Fibroblast of lung (primary cell): ENCODE results near the gene AMMECR1. TPM values are rescaled to one million over a fixed set of nuclear protein-coding genes. Genes with fewer than 3 reads are reported as not detected.

Source experiments
- DNase-seq, 2 donors: peaks; one replicate each; pipeline versions ENCODE4 v3.0.0 to v3.0.0-alpha.2; 2010; ENCODE audit warnings: low read depth in 2 of 2
- H2AFZ ChIP-seq: 2 replicates; pipeline ENCODE4 v1.5.1; 2012; ENCODE audit warnings: low read length, control low read depth, inconsistent platforms
- H3K27ac ChIP-seq: 2 replicates; pipeline ENCODE4 v1.5.1; 2011; ENCODE audit warnings: low read length, control low read depth; ENCODE audit not compliant: insufficient read depth
- H3K27me3 ChIP-seq: 2 replicates; pipeline ENCODE4 v1.5.1; 2011; ENCODE audit warnings: mild to moderate bottlenecking, low read length; ENCODE audit not compliant: control insufficient read depth, insufficient read depth
- H3K36me3 ChIP-seq: 2 replicates; pipeline ENCODE4 v1.5.1; 2011; ENCODE audit warnings: low read length; ENCODE audit not compliant: control insufficient read depth, insufficient read depth
- H3K4me1 ChIP-seq: 2 replicates; pipeline ENCODE4 v1.5.1; 2011; ENCODE audit warnings: low read length; ENCODE audit not compliant: control insufficient read depth, insufficient read depth; ENCODE audit errors: extremely low read depth
- H3K4me2 ChIP-seq: 2 replicates; pipeline ENCODE4 v1.5.1; 2011; ENCODE audit warnings: low read length, control low read depth; ENCODE audit not compliant: insufficient read depth; ENCODE audit errors: extremely low read depth
- H3K4me3 ChIP-seq, 4 experiments: fragments of 200-600 bp in 1 of 4; sonication (generic) in 1 of 4; replicated peaks in 1 of 4; 2 replicates each; pipeline ENCODE4 v1.5.1; 2011 to 2016; ENCODE audit warnings: low read length in 4 of 4, low read depth in 3 of 4, mild to moderate bottlenecking in 3 of 4, control low read depth in 2 of 4, inconsistent platforms in 1 of 4, mixed read lengths in 1 of 4; ENCODE audit not compliant: insufficient read depth in 1 of 4; ENCODE audit errors: control extremely low read depth in 1 of 4
- H3K79me2 ChIP-seq: 2 replicates; pipeline ENCODE4 v1.5.1; 2012; ENCODE audit warnings: mild to moderate bottlenecking, low read length, inconsistent platforms; ENCODE audit not compliant: control insufficient read depth, insufficient read depth
- H3K9ac ChIP-seq: 2 replicates; pipeline ENCODE4 v1.5.1; 2011; ENCODE audit warnings: mild to moderate bottlenecking, low read length, control low read depth; ENCODE audit not compliant: insufficient read depth
- H3K9me3 ChIP-seq: 2 replicates; pipeline ENCODE4 v1.5.1; 2012; ENCODE audit warnings: low read depth, low read length; ENCODE audit not compliant: control insufficient read depth, insufficient read depth
- H4K20me1 ChIP-seq: 2 replicates; pipeline ENCODE4 v1.5.1; 2011; ENCODE audit warnings: low read length; ENCODE audit not compliant: control insufficient read depth, insufficient read depth; ENCODE audit errors: extremely low read depth
- CTCF ChIP-seq, 2 donors: IDR thresholded peaks in 1 of 2; conservative IDR thresholded peaks in 1 of 2; 1 replicate in 1 of 2; 2 replicates in 1 of 2; pipeline ENCODE4 v1.5.1; 2011 to 2012; ENCODE audit warnings: low read length in 2 of 2, control low read depth in 1 of 2, inconsistent platforms in 1 of 2, low read depth in 1 of 2, mild to moderate bottlenecking in 1 of 2
- EZH2 ChIP-seq: IDR thresholded peaks from 2 replicates; pipeline ENCODE4 v1.5.1; 2012; ENCODE audit warnings: low read length, control low read depth, mild to moderate bottlenecking; ENCODE audit errors: missing control alignments
- polyA plus RNA-seq, 2 donors: library from polyadenylated mRNA; depleted of rRNA in 1 of 2; stranded (reverse) in 1 of 2; unstranded in 1 of 2; fragments of >200 nt; gene quantifications; 2 replicates each; pipeline ENCODE4 v1.2.1, GENCODE V29; 2011 to 2012; ENCODE audit warnings: missing spikeins in 1 of 2
- total RNA-seq: library from RNA; depleted of rRNA; stranded (reverse); fragments of >200 nt; gene quantifications from 2 replicates; pipeline ENCODE4 v1.2.1, GENCODE V29; 2014

The AMMECR1 gene
- total and polyA plus RNA-seq, 2 donors (not counting 1 experiment from before 2014, with no cell fraction given), result 7.6 to 9.2 TPM

GRCh38 chrX:110276778-110277177 lies 41.1 kb downstream of the AMMECR1 start:
- Histone ChIP-seq H3K9me3 (no peaks in the 10 kb centered on the region), H4K20me1 (peaks cover 4% of the 10 kb centered on the region), H3K36me3 (no peaks in the 10 kb centered on the region), H3K4me1 (peaks cover 2% of the 10 kb centered on the region), H3K9ac (no peak overlapping the region), H3K4me2 (no peak overlapping the region), H2AFZ (no peak overlapping the region), H3K27ac (no peak overlapping the region), H3K4me3 (no peak overlapping the region), H3K79me2 (peaks cover 20% of the 10 kb centered on the region), H3K27me3 (no peaks in the 10 kb centered on the region)
- TF ChIP-seq EZH2 (no peak), CTCF (conservative IDR thresholded peaks at IDR 0.05 in 1 of 2, IDR thresholded peaks at IDR 0.05 in 1 of 2; ENCODE audit: low read depth in 1 of 2, low read length in 2 of 2) (no peak)
- no peak for DNase-seq

GRCh38 chrX:110268886-110269285 lies 49.0 kb downstream of the AMMECR1 start:
- Histone ChIP-seq H3K27ac (no peak overlapping the region), H3K4me2 (no peak overlapping the region), H2AFZ (no peak overlapping the region)

GRCh38 chrX:110268395-110268794 lies 49.5 kb downstream of the AMMECR1 start:
- no peak for TF ChIP-seq CTCF (conservative IDR thresholded peaks at IDR 0.05 in 1 of 2, IDR thresholded peaks at IDR 0.05 in 1 of 2; ENCODE audit: low read depth in 1 of 2, low read length in 2 of 2)
- H3K4me1 ChIP-seq, result no peaks in the 10 kb centered on the region
- no peaks in the 10 kb centered on the region for H3K36me3 ChIP-seq
- H3K27ac ChIP-seq, result no peak overlapping the region
- H2AFZ ChIP-seq, result no peak overlapping the region
- no peaks in the 10 kb centered on the region for H3K9me3 ChIP-seq
- H3K4me2 ChIP-seq, result no peak overlapping the region
- H3K9ac ChIP-seq, result no peak overlapping the region
- H3K27me3 ChIP-seq, result no peaks in the 10 kb centered on the region
- peaks cover 2% of the 10 kb centered on the region for H3K79me2 ChIP-seq
- H3K4me3 ChIP-seq, result no peak overlapping the region
- peaks cover 2% of the 10 kb centered on the region for H4K20me1 ChIP-seq
- no peak for DNase-seq

More at GRCh38 chrX:110268886-110269285, 49.0 kb downstream of the AMMECR1 start:
- no peaks in the 10 kb centered on the region for H3K27me3 ChIP-seq
- peaks cover 2% of the 10 kb centered on the region for H3K79me2 ChIP-seq
- no peaks in the 10 kb centered on the region for H3K4me1 ChIP-seq
- no peak overlapping the region for H3K4me3 ChIP-seq
- TF ChIP-seq EZH2 (no peak), CTCF (conservative IDR thresholded peaks at IDR 0.05 in 1 of 2, IDR thresholded peaks at IDR 0.05 in 1 of 2; ENCODE audit: low read depth in 1 of 2, low read length in 2 of 2) (no peak)
- no peak for DNase-seq
- H3K9me3 ChIP-seq, result no peaks in the 10 kb centered on the region
- H3K36me3 ChIP-seq, result no peaks in the 10 kb centered on the region
- H4K20me1 ChIP-seq, result peaks cover 2% of the 10 kb centered on the region
- no peak overlapping the region for H3K9ac ChIP-seq
